Activated CD4-positive, alpha-beta memory T cell treated with anti-CD3 and anti-CD28 coated beads for 36 hours (primary cell): ENCODE results near the gene BNIP2. TPM values are rescaled to one million over a fixed set of nuclear protein-coding genes. Genes with fewer than 3 reads are reported as not detected.
"Not testable (repeated sequence)": the region's sequence is repeated elsewhere in the genome, so short reads cannot be mapped to it uniquely, and the experiment has no call there.

Experiments
- CTCF ChIA-PET: fragments of 350-600 bp; sonication (Branson Sonifier 250); formaldehyde crosslinking; loops from one replicate; lab custom pipeline; 2021; ENCODE audit warnings: antibody characterized with exemption, inconsistent platforms; lab: Charles Lee
- POLR2A ChIA-PET: fragments of 350-600 bp; sonication (Branson Sonifier 250); formaldehyde crosslinking; loops from one replicate; lab custom pipeline; 2021; ENCODE audit warnings: antibody characterized with exemption; lab: Charles Lee
- DNase-seq: peaks from one replicate; pipeline ENCODE4 v3.0.0-alpha.2; 2020
- H3K27ac Mint-ChIP-seq: one replicate; pipeline ENCODE4 v1.8.0; 2021; ENCODE audit warnings: mixed read lengths
- H3K27me3 Mint-ChIP-seq: one replicate; pipeline ENCODE4 v1.8.0; 2021; ENCODE audit warnings: mixed read lengths
- H3K36me3 Mint-ChIP-seq: one replicate; pipeline ENCODE4 v1.8.0; 2021; ENCODE audit warnings: mixed read lengths
- H3K4me1 Mint-ChIP-seq: one replicate; pipeline ENCODE4 v1.8.0; 2021; ENCODE audit warnings: low read depth, mixed read lengths
- H3K4me3 Mint-ChIP-seq: one replicate; pipeline ENCODE4 v1.8.0; 2021; ENCODE audit warnings: mild to moderate bottlenecking, mixed read lengths
- H3K9me3 Mint-ChIP-seq: one replicate; pipeline ENCODE4 v1.8.0; 2021; ENCODE audit warnings: mixed read lengths
- intact Hi-C: fragments of 100-400 bp; cut with micrococcal nuclease; formaldehyde crosslinking; loops from one replicate; pipeline ENCODE4 v1.15.1; 2023
- total RNA-seq, 2 experiments: library from RNA; stranded (reverse); gene quantifications; one replicate each; pipeline ENCODE4 v1.2.3, GENCODE V29; 2021

BNIP2 gene
- total RNA-seq, 2 experiments from 2014 or later: 55.2 to 58.0 TPM

- H3K27ac Mint-ChIP-seq: peak within 1 kb of the TSS; percentile 81
- intact Hi-C loops: loop anchor here (1.0 kb wide), 1 partner anchor 32 kb away; the partner anchor contains the start of gene BNIP2
- ChIA-PET POLR2A (interaction anchor here (0.7 to 1.2 kb wide), 6 partner anchors 23 to 67 kb away, joined by 3 to 6 read pairs (median 4); partner anchors contain the start of gene BNIP2), CTCF (interaction anchor here (0.6 to 1.5 kb wide), 3 partner anchors 12 to 125 kb away, joined by 3 to 6 read pairs (median 5); no protein-coding TSS in a partner anchor)
- H3K4me3 Mint-ChIP-seq: peak within 1 kb of the TSS; percentile 31
- peaks cover 5% of the 10 kb centered on the region for H3K4me1 Mint-ChIP-seq
- peaks cover 4% of the 10 kb centered on the region for H3K9me3 Mint-ChIP-seq
- peak; percentile 97 for DNase-seq
- no peaks in the 10 kb centered on the region for H3K27me3 Mint-ChIP-seq
- peaks cover 24% of the 10 kb centered on the region for H3K36me3 Mint-ChIP-seq
These were observed 32.1 kb downstream of the BNIP2 start, which contains the start of gene GTF2A2 for GRCh38 chr15:59656897-59657634. TSS of gene GTF2A2 (minus strand) at chr15:59657515. CDS start at chr15:59652277, 5,238 bp downstream.

DNA sequence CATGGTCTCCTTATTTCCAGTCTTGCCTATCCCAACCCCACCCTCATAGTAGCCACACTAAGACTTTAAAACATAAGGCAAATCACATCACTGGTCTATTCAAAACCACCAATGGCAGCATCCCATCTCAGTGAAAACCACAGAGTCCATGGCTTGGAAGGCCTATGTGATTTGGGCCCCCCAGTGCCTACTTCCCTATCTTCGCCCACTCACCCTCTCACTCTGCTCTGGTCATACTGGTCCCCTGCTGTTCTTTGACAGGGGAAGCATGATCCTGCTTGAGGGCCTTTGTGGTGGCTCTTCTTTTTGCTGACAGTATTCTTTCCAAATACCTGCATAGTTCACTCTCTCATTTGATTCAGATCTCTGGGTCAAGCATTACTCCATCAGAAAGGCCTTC lies 35.1 kb downstream of the BNIP2 start:
- no peak for DNase-seq
- POLR2A ChIA-PET: no interaction called here
- CTCF ChIA-PET: interaction anchor here (1.1 to 1.5 kb wide), 3 partner anchors 121 to 125 kb away, joined by 4 to 7 read pairs (median 5); no protein-coding TSS in a partner anchor
- Mint-ChIP-seq H3K27me3 (no peaks in the 10 kb centered on the region), H3K27ac (no peak overlapping the region), H3K36me3 (peaks cover 23% of the 10 kb centered on the region), H3K9me3 (peaks cover 4% of the 10 kb centered on the region), H3K4me1 (peaks cover 7% of the 10 kb centered on the region), H3K4me3 (no peak overlapping the region)
- intact Hi-C loops: no loop called here

DNA sequence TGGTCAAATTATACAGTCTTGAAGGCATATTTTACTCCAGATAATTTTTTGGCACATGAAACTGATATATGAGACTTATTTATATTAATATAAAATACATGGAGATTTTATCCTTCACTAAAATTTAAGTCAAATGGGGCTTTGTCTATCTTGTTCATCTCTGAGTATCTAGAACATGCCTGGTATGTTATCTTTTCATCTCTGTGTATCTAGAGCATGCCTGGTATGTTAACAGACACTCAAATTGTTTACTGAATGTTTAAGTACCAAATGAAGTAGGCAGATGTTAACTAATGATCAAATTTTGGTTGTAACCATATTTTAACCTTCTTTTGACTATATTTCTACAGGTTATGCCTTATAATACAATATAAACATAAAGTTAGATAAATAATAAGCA lies 39.5 kb downstream of the BNIP2 start:
- peaks cover 30% of the 10 kb centered on the region for H3K36me3 Mint-ChIP-seq
- no peaks in the 10 kb centered on the region for H3K27me3 Mint-ChIP-seq
- ChIA-PET CTCF (no interaction called here), POLR2A (no interaction called here)
- DNase-seq: no peak
- H3K4me1 Mint-ChIP-seq: peaks cover 15% of the 10 kb centered on the region
- no peak overlapping the region for H3K27ac Mint-ChIP-seq
- H3K4me3 Mint-ChIP-seq: no peak overlapping the region
- intact Hi-C loops: no loop called here
- H3K9me3 Mint-ChIP-seq: peaks cover 4% of the 10 kb centered on the region

DNA sequence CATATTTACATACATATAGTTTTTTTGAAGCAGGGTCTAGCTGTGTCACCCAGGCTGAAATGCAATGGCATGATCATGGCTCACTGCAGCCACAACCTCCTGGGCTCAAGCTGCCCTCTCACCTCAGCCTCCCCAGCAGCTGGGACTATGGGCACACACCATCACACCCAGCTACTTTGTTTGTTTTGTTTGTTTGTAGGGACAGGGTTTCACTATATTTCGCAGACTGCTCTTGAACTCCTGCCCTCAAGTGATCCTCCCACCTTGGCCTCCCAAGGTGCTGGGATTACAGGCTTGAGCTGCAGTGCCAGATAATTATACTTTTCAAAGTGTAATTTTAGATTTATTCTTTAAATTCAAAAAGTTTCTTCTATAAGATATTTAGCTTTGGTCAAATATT lies 42.0 kb downstream of the BNIP2 start:
- ChIA-PET CTCF (interaction anchor here (0.9 to 1.1 kb wide), 2 partner anchors 111 to 118 kb away, joined by 3 read pairs; no protein-coding TSS in a partner anchor), POLR2A (no interaction called here)
- H3K9me3 Mint-ChIP-seq: no peaks in the 10 kb centered on the region
- no peaks in the 10 kb centered on the region for H3K27me3 Mint-ChIP-seq
- intact Hi-C loops: no loop called here
- H3K36me3 Mint-ChIP-seq: peaks cover 23% of the 10 kb centered on the region
- no peak overlapping the region for H3K4me3 Mint-ChIP-seq
- no peak overlapping the region for H3K27ac Mint-ChIP-seq
- H3K4me1 Mint-ChIP-seq: peaks cover 12% of the 10 kb centered on the region
- DNase-seq: no peak

DNA sequence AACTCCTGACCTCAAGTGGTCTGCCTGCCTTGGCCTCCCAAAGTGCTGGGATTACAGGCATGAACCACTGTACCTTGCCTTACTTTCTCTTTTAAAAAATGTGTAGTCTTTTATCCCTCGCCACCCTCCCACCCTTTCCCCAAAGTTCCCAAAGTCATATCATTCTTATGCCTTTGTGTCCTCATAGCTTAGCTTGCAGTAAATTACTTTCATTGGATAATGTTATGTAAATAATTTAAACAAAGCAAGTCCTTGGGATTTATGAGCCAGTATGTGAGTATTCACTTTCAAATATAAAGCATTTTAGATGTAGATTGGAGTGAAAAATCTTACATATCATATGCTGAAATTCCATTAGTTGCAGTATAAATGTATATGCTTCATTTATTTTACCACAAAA lies 42.8 kb downstream of the BNIP2 start:
- H3K36me3 Mint-ChIP-seq: peaks cover 23% of the 10 kb centered on the region
- DNase-seq: no peak
- peaks cover 12% of the 10 kb centered on the region for H3K4me1 Mint-ChIP-seq
- ChIA-PET POLR2A (no interaction called here), CTCF (interaction anchor here (0.9 to 1.9 kb wide), 4 partner anchors 11 to 117 kb away, joined by 3 to 6 read pairs (median 3); partner anchors contain the start of gene GTF2A2)
- H3K27me3 Mint-ChIP-seq: no peaks in the 10 kb centered on the region
- no peak overlapping the region for H3K27ac Mint-ChIP-seq
- H3K4me3 Mint-ChIP-seq: no peak overlapping the region
- no peaks in the 10 kb centered on the region for H3K9me3 Mint-ChIP-seq
- intact Hi-C loops: no loop called here

DNA sequence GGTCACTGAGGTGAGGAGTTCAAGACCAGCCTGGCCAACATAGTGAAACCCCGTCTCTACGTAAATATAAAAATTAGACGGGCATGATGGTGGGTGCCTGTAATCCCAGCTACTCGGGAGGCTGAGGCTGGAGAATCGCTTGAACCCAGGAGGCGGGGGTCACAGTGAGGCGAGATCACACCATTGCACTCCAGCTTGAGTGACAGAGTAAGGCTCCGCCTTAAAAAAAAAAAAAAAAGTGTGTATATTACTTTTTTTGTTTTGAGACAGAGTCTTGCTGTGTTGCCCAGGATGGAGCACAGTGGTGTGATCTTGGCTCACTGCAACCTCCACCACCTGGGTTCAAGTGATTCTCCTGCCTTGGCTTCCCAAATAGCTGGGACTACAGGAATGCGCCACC lies 43.3 kb downstream of the BNIP2 start:
- H3K27ac Mint-ChIP-seq, intact Hi-C loops, H3K27me3 Mint-ChIP-seq, POLR2A ChIA-PET, H3K4me3 Mint-ChIP-seq, DNase-seq, H3K9me3 Mint-ChIP-seq: not testable (repeated sequence)
- Mint-ChIP-seq H3K36me3 (peaks cover 24% of the 10 kb centered on the region), H3K4me1 (peaks cover 11% of the 10 kb centered on the region)
- CTCF ChIA-PET: interaction anchor here (1.1 to 1.9 kb wide), 2 partner anchors 11 to 112 kb away, joined by 3 to 6 read pairs; partner anchors contain the start of gene GTF2A2

GRCh38 chr15:59644756-59645155 lies 44.4 kb downstream of the BNIP2 start:
- intact Hi-C loops: loop anchor here (5.0 kb wide), 1 partner anchor 112 kb away; no protein-coding TSS in a partner anchor
- no peak overlapping the region for H3K27ac Mint-ChIP-seq
- CTCF ChIA-PET: interaction anchor here (1.0 to 1.9 kb wide), 4 partner anchors 11 to 112 kb away, joined by 3 to 6 read pairs (median 4); partner anchors contain the start of gene GTF2A2
- POLR2A ChIA-PET: no interaction called here
- H3K4me3 Mint-ChIP-seq: no peak overlapping the region
- H3K36me3 Mint-ChIP-seq: peaks cover 17% of the 10 kb centered on the region
- DNase-seq: no peak
- no peaks in the 10 kb centered on the region for H3K27me3 Mint-ChIP-seq
- H3K4me1 Mint-ChIP-seq: peaks cover 10% of the 10 kb centered on the region
- H3K9me3 Mint-ChIP-seq: no peaks in the 10 kb centered on the region

DNA sequence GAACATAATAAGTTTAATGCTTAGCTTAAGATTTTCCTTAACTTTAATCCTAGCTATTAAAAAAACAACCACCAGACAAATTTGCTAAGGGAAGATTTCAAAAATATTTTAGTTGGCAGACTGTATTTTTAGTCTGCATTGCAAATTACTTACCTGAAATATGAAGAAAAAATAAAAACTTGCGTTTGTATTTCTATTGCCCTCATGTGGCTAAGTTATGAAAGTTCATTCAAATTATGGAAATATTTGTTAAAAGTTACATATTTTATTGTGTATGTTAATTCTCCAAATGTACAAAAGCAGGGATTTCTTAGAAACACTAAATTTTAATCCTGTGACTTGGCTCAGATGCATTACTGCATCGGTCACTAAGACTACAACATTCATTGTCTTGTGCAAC lies 46.8 kb downstream of the BNIP2 start:
- Mint-ChIP-seq H3K4me3 (no peak overlapping the region), H3K36me3 (peaks cover 21% of the 10 kb centered on the region), H3K27ac (no peak overlapping the region), H3K4me1 (peaks cover 14% of the 10 kb centered on the region), H3K27me3 (no peaks in the 10 kb centered on the region), H3K9me3 (no peaks in the 10 kb centered on the region)
- POLR2A ChIA-PET: no interaction called here
- intact Hi-C loops: loop anchor here (5.0 kb wide), 1 partner anchor 110 kb away; no protein-coding TSS in a partner anchor
- CTCF ChIA-PET: interaction anchor here (0.7 to 2.4 kb wide), 5 partner anchors 28 to 113 kb away, joined by 3 to 12 read pairs (median 4); no protein-coding TSS in a partner anchor
- DNase-seq: no peak

- H3K4me1 Mint-ChIP-seq, H3K27ac Mint-ChIP-seq, H3K27me3 Mint-ChIP-seq, H3K9me3 Mint-ChIP-seq, POLR2A ChIA-PET, H3K4me3 Mint-ChIP-seq, intact Hi-C loops, DNase-seq: not testable (repeated sequence)
- CTCF ChIA-PET: interaction anchor here (0.8 kb wide), 1 partner anchor 104 kb away, joined by 10 read pairs; no protein-coding TSS in a partner anchor
- peaks cover 17% of the 10 kb centered on the region for H3K36me3 Mint-ChIP-seq
These were observed 51.6 kb downstream of the BNIP2 start for GRCh38 chr15:59637507-59637906.

DNA sequence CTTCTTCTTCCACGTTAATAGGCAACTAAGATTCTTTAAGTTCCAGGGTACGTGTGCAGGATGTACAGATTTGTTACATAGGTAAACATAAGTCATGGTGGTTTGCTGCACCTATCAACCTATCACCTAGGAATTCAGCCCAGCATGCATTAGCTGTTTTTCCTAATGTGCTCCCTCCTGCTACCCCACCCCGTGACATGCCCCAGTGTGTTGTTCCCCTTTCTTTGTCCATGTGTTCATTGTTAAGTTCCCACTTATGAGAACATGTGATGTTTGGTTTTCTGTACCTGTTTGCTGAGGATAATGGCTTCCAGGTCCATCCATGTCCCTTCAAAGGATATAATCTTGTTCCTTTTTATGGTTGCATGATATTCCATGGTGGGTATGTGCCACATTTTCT lies 52.9 kb downstream of the BNIP2 start:
- H3K4me1 Mint-ChIP-seq: peaks cover 4% of the 10 kb centered on the region
- no peak overlapping the region for H3K27ac Mint-ChIP-seq
- intact Hi-C loops: no loop called here
- no peaks in the 10 kb centered on the region for H3K9me3 Mint-ChIP-seq
- no peaks in the 10 kb centered on the region for H3K27me3 Mint-ChIP-seq
- H3K4me3 Mint-ChIP-seq: no peak overlapping the region
- ChIA-PET CTCF (interaction anchor here (3.2 kb wide), 1 partner anchor 103 kb away, joined by 12 read pairs; no protein-coding TSS in a partner anchor), POLR2A (no interaction called here)
- no peak for DNase-seq
- H3K36me3 Mint-ChIP-seq: peaks cover 14% of the 10 kb centered on the region

- Mint-ChIP-seq H3K9me3 (no peaks in the 10 kb centered on the region), H3K4me3 (no peak overlapping the region), H3K4me1 (no peaks in the 10 kb centered on the region), H3K27me3 (no peaks in the 10 kb centered on the region), H3K36me3 (peaks cover 6% of the 10 kb centered on the region), H3K27ac (no peak overlapping the region)
- ChIA-PET POLR2A (no interaction called here), CTCF (interaction anchor here (1.3 kb wide), 1 partner anchor 99 kb away, joined by 7 read pairs; no protein-coding TSS in a partner anchor)
- intact Hi-C loops: no loop called here
- no peak for DNase-seq
These were observed 56.4 kb downstream of the BNIP2 start for GRCh38 chr15:59632714-59633113.

DNA sequence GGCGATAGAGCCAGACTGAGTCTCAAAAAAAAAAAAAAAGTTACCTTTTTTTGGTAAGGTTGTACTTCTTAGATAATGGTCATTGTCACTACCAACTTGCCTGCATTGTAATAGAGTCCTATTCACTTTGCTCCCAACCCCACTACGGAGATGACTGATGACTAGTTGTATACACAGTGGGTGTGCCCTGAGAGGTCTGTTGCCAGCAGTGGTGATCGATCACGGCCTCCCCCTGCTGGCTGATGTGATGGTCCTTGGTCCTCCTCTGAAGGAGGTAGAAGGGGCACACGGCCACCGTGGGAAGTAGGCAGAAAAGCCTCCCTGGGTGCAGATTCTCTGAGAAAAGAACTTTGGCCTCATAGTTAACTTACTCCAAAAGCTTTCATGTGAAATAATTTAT lies 66.8 kb downstream of the BNIP2 start:
- H3K27ac Mint-ChIP-seq: no peak overlapping the region
- H3K36me3 Mint-ChIP-seq: no peaks in the 10 kb centered on the region
- intact Hi-C loops: loop anchor here (1.0 kb wide), 1 partner anchor 89 kb away; no protein-coding TSS in a partner anchor
- no peaks in the 10 kb centered on the region for H3K4me1 Mint-ChIP-seq
- peaks cover 12% of the 10 kb centered on the region for H3K27me3 Mint-ChIP-seq
- POLR2A ChIA-PET: no interaction called here
- CTCF ChIA-PET: interaction anchor here (0.6 to 6.6 kb wide), 4 partner anchors 90 to 505 kb away, joined by 3 to 43 read pairs (median 4); no protein-coding TSS in a partner anchor
- H3K4me3 Mint-ChIP-seq: no peak overlapping the region
- H3K9me3 Mint-ChIP-seq: no peaks in the 10 kb centered on the region
- DNase-seq: peak; percentile 76
